H1 (cell line): ENCODE data around the gene THBD.

ENCODE experiments used
- ASH2L ChIP-seq: fragments of 200-600, 300-600 bp; sonication (generic); IDR thresholded peaks from one replicate; pipeline ENCODE4 v1.7.1; 2017; ENCODE audit warnings: low read length
- CHD2 ChIP-seq: IDR thresholded peaks from 2 replicates; pipeline ENCODE4 v1.6.1; 2012; ENCODE audit warnings: low read length, improper control_type of control experiment
- EP300 ChIP-seq, 2 experiments: IDR thresholded peaks; 1 replicate in 1 of 2; 2 replicates in 1 of 2; pipeline ENCODE4 v1.6.1; 2011 to 2012; ENCODE audit warnings: low read depth in 2 of 2, low read length in 2 of 2, mild to moderate bottlenecking in 2 of 2, borderline replicate concordance in 1 of 2, inconsistent platforms in 1 of 2, moderate library complexity in 1 of 2
- EZH2 ChIP-seq: fragments of 200-600 bp; sonication (generic); IDR thresholded peaks from 2 replicates; pipeline ENCODE4 v1.7.1; 2012; ENCODE audit warnings: low read depth, mild to moderate bottlenecking, moderate library complexity, low read length, inconsistent platforms; ENCODE audit not compliant: severe bottlenecking
- FOSL1 ChIP-seq: IDR thresholded peaks from 2 replicates; pipeline ENCODE4 v1.6.1; 2011; ENCODE audit warnings: mild to moderate bottlenecking, low read depth, low read length, moderate library complexity; ENCODE audit not compliant: insufficient read depth
- PHF8 ChIP-seq: fragments of 200-600 bp; sonication (generic); conservative IDR thresholded peaks from 2 replicates; pipeline ENCODE4 v1.7.1; 2012; ENCODE audit warnings: low read depth, mild to moderate bottlenecking, inconsistent platforms, low read length, moderate library complexity
- POLR2A ChIP-seq, 2 experiments: IDR thresholded peaks; 1 replicate in 1 of 2; 2 replicates in 1 of 2; pipeline ENCODE4 v1.6.1; 2011; ENCODE audit warnings: low read depth in 2 of 2, low read length in 2 of 2, mild to moderate bottlenecking in 2 of 2; ENCODE audit errors: control extremely low read depth in 1 of 2
- POLR2AphosphoS5 ChIP-seq: IDR thresholded peaks from 2 replicates; pipeline ENCODE4 v1.6.1; 2011; ENCODE audit warnings: low read depth, low read length
- POU5F1 ChIP-seq: IDR thresholded peaks from 2 replicates; pipeline ENCODE4 v1.6.1; 2011; ENCODE audit warnings: low read depth, mild to moderate bottlenecking, low read length, moderate library complexity
- SIN3A ChIP-seq, 2 experiments: IDR thresholded peaks in 1 of 2; conservative IDR thresholded peaks in 1 of 2; 2 replicates each; pipeline ENCODE4 v1.6.1; 2011 to 2012; ENCODE audit warnings: low read length in 2 of 2, improper control_type of control experiment in 1 of 2, low read depth in 1 of 2, mild to moderate bottlenecking in 1 of 2
- TBP ChIP-seq: IDR thresholded peaks from 2 replicates; pipeline ENCODE4 v1.6.1; 2011; ENCODE audit warnings: low read depth, low read length, improper control_type of control experiment
- TF ChIP-seq, protein P1 (sequence below), 3 experiments: IDR thresholded peaks; 1 replicate in 2 of 3; 2 replicates in 1 of 3; pipeline versions ENCODE4 v1.5.1 to v1.6.1; 2011; ENCODE audit warnings: low read length in 3 of 3, mild to moderate bottlenecking in 3 of 3, inconsistent platforms in 2 of 3, low read depth in 1 of 3, moderate library complexity in 1 of 3; ENCODE audit not compliant: insufficient read depth in 1 of 3; ENCODE audit errors: control extremely low read depth in 1 of 3
- TF ChIP-seq, protein P2 (sequence below): IDR thresholded peaks from 2 replicates; pipeline ENCODE4 v1.6.1; 2011; ENCODE audit warnings: low read depth, mild to moderate bottlenecking, low read length; ENCODE audit not compliant: insufficient read depth
- TF ChIP-seq, protein P3 (sequence below): fragments of 300-600 bp; sonication (generic); IDR thresholded peaks from 2 replicates; pipeline ENCODE4 v1.7.1; 2012; ENCODE audit warnings: low read length, moderate library complexity, mild to moderate bottlenecking, inconsistent platforms; ENCODE audit not compliant: insufficient replicate concordance

DNA sequence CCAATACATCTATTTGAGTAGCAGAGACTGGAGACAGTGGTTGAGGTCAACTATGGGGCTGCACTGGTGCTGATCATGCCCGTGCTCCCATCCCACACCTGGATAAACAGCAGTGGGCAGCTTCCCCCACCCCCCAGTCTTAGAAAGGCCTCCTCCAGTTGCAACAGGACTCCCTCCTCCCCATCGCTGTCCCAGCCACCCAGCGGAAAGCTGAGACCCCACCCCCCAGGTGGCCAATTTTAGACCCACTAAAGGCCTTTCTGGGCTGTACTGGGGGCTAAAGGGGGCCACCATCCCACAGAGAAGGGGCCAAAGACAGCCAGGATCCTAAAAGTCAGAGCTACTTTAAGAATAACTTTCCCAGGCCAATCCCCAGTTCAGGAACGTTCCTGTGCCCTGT lies 15.6 kb downstream of the THBD start:
- TF ChIP-seq, protein P1, sequence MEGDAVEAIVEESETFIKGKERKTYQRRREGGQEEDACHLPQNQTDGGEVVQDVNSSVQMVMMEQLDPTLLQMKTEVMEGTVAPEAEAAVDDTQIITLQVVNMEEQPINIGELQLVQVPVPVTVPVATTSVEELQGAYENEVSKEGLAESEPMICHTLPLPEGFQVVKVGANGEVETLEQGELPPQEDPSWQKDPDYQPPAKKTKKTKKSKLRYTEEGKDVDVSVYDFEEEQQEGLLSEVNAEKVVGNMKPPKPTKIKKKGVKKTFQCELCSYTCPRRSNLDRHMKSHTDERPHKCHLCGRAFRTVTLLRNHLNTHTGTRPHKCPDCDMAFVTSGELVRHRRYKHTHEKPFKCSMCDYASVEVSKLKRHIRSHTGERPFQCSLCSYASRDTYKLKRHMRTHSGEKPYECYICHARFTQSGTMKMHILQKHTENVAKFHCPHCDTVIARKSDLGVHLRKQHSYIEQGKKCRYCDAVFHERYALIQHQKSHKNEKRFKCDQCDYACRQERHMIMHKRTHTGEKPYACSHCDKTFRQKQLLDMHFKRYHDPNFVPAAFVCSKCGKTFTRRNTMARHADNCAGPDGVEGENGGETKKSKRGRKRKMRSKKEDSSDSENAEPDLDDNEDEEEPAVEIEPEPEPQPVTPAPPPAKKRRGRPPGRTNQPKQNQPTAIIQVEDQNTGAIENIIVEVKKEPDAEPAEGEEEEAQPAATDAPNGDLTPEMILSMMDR (IDR thresholded peaks at IDR 0.05; ENCODE audit: control extremely low read depth in 1 of 3, insufficient read depth in 1 of 3, low read depth in 1 of 3, low read length in 3 of 3) = no peak
- TF ChIP-seq POU5F1 = no peak
- TF ChIP-seq, protein P2, sequence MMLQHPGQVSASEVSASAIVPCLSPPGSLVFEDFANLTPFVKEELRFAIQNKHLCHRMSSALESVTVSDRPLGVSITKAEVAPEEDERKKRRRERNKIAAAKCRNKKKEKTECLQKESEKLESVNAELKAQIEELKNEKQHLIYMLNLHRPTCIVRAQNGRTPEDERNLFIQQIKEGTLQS = no peak
- TF ChIP-seq POLR2AphosphoS5 = no peak
- no peak for TF ChIP-seq EZH2
- TF ChIP-seq, protein P3, sequence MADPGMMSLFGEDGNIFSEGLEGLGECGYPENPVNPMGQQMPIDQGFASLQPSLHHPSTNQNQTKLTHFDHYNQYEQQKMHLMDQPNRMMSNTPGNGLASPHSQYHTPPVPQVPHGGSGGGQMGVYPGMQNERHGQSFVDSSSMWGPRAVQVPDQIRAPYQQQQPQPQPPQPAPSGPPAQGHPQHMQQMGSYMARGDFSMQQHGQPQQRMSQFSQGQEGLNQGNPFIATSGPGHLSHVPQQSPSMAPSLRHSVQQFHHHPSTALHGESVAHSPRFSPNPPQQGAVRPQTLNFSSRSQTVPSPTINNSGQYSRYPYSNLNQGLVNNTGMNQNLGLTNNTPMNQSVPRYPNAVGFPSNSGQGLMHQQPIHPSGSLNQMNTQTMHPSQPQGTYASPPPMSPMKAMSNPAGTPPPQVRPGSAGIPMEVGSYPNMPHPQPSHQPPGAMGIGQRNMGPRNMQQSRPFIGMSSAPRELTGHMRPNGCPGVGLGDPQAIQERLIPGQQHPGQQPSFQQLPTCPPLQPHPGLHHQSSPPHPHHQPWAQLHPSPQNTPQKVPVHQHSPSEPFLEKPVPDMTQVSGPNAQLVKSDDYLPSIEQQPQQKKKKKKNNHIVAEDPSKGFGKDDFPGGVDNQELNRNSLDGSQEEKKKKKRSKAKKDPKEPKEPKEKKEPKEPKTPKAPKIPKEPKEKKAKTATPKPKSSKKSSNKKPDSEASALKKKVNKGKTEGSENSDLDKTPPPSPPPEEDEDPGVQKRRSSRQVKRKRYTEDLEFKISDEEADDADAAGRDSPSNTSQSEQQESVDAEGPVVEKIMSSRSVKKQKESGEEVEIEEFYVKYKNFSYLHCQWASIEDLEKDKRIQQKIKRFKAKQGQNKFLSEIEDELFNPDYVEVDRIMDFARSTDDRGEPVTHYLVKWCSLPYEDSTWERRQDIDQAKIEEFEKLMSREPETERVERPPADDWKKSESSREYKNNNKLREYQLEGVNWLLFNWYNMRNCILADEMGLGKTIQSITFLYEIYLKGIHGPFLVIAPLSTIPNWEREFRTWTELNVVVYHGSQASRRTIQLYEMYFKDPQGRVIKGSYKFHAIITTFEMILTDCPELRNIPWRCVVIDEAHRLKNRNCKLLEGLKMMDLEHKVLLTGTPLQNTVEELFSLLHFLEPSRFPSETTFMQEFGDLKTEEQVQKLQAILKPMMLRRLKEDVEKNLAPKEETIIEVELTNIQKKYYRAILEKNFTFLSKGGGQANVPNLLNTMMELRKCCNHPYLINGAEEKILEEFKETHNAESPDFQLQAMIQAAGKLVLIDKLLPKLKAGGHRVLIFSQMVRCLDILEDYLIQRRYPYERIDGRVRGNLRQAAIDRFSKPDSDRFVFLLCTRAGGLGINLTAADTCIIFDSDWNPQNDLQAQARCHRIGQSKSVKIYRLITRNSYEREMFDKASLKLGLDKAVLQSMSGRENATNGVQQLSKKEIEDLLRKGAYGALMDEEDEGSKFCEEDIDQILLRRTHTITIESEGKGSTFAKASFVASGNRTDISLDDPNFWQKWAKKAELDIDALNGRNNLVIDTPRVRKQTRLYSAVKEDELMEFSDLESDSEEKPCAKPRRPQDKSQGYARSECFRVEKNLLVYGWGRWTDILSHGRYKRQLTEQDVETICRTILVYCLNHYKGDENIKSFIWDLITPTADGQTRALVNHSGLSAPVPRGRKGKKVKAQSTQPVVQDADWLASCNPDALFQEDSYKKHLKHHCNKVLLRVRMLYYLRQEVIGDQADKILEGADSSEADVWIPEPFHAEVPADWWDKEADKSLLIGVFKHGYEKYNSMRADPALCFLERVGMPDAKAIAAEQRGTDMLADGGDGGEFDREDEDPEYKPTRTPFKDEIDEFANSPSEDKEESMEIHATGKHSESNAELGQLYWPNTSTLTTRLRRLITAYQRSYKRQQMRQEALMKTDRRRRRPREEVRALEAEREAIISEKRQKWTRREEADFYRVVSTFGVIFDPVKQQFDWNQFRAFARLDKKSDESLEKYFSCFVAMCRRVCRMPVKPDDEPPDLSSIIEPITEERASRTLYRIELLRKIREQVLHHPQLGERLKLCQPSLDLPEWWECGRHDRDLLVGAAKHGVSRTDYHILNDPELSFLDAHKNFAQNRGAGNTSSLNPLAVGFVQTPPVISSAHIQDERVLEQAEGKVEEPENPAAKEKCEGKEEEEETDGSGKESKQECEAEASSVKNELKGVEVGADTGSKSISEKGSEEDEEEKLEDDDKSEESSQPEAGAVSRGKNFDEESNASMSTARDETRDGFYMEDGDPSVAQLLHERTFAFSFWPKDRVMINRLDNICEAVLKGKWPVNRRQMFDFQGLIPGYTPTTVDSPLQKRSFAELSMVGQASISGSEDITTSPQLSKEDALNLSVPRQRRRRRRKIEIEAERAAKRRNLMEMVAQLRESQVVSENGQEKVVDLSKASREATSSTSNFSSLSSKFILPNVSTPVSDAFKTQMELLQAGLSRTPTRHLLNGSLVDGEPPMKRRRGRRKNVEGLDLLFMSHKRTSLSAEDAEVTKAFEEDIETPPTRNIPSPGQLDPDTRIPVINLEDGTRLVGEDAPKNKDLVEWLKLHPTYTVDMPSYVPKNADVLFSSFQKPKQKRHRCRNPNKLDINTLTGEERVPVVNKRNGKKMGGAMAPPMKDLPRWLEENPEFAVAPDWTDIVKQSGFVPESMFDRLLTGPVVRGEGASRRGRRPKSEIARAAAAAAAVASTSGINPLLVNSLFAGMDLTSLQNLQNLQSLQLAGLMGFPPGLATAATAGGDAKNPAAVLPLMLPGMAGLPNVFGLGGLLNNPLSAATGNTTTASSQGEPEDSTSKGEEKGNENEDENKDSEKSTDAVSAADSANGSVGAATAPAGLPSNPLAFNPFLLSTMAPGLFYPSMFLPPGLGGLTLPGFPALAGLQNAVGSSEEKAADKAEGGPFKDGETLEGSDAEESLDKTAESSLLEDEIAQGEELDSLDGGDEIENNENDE = no peak
- no peak for TF ChIP-seq ASH2L
- no peak for TF ChIP-seq CHD2
- no peak for TF ChIP-seq TBP
- TF ChIP-seq SIN3A (conservative IDR thresholded peaks at IDR 0.05 in 1 of 2, IDR thresholded peaks at IDR 0.05 in 1 of 2; ENCODE audit: low read depth in 1 of 2, low read length in 2 of 2) = no peak
- no peak for TF ChIP-seq FOSL1
- TF ChIP-seq PHF8 = no peak
- no peak for TF ChIP-seq EP300 (IDR thresholded peaks at IDR 0.05; ENCODE audit: borderline replicate concordance in 1 of 2, low read depth in 2 of 2, low read length in 2 of 2)
- no peak for TF ChIP-seq POLR2A (IDR thresholded peaks at IDR 0.05; ENCODE audit: control extremely low read depth in 1 of 2, low read depth in 2 of 2, low read length in 2 of 2)
